ENCODE results near the gene PIP4P1. TPM values are rescaled to one million over a fixed set of nuclear protein-coding genes. Genes with fewer than 3 reads are reported as not detected.

The PIP4P1 gene
- total RNA-seq, 4 donors from 2014 or later: 16.4 to 39.1 (median 22.8) TPM

- H3K4me1 ChIP-seq: no peaks in the 10 kb centered on the region
- H3K27ac ChIP-seq: no peak overlapping the region
- DNase-seq: no peak
- no peaks in the 10 kb centered on the region for H3K9me3 ChIP-seq
- H3K27me3 ChIP-seq: no peaks in the 10 kb centered on the region
- H3K4me3 ChIP-seq: no peak overlapping the region
- intact Hi-C loops (cut with DNase I; ENCODE audit: low total_unique reads): no loop called here
- TF ChIP-seq POLR2A (IDR thresholded peaks at IDR 0.05): no peak
- TF ChIP-seq CTCF (IDR thresholded peaks at IDR 0.05): no peak
- H3K36me3 ChIP-seq: no peaks in the 10 kb centered on the region
These were observed 25.6 kb upstream of the PIP4P1 start for GRCh38 chr14:20486684-20487395.

- H3K4me1 ChIP-seq: no peaks in the 10 kb centered on the region
- no peaks in the 10 kb centered on the region for H3K9me3 ChIP-seq
- H3K4me3 ChIP-seq: no peak overlapping the region
- DNase-seq: no peak
- intact Hi-C loops (cut with DNase I; ENCODE audit: low total_unique reads): no loop called here
- TF ChIP-seq CTCF (IDR thresholded peaks at IDR 0.05) (no peak), POLR2A (IDR thresholded peaks at IDR 0.05) (no peak)
- no peaks in the 10 kb centered on the region for H3K36me3 ChIP-seq
- no peaks in the 10 kb centered on the region for H3K27me3 ChIP-seq
- H3K27ac ChIP-seq: no peak overlapping the region
These were observed 24.7 kb upstream of the PIP4P1 start for GRCh38 chr14:20485900-20486299.

- Histone ChIP-seq H3K36me3 (no peaks in the 10 kb centered on the region), H3K4me3 (no peak overlapping the region), H3K4me1 (no peaks in the 10 kb centered on the region), H3K9me3 (no peaks in the 10 kb centered on the region), H3K27me3 (no peaks in the 10 kb centered on the region), H3K27ac (no peak overlapping the region)
- intact Hi-C loops (cut with DNase I; ENCODE audit: low total_unique reads): no loop called here
- no peak for DNase-seq
- TF ChIP-seq POLR2A (IDR thresholded peaks at IDR 0.05): no peak
- TF ChIP-seq CTCF (IDR thresholded peaks at IDR 0.05): no peak
These were observed 21.1 kb upstream of the PIP4P1 start for GRCh38 chr14:20482382-20482781.

- Histone ChIP-seq H3K4me3 (no peak overlapping the region), H3K4me1 (no peaks in the 10 kb centered on the region), H3K36me3 (no peaks in the 10 kb centered on the region), H3K9me3 (no peaks in the 10 kb centered on the region), H3K27me3 (no peaks in the 10 kb centered on the region), H3K27ac (no peak overlapping the region)
- TF ChIP-seq CTCF (IDR thresholded peaks at IDR 0.05) (no peak), POLR2A (IDR thresholded peaks at IDR 0.05) (no peak)
- intact Hi-C loops (cut with DNase I; ENCODE audit: low total_unique reads): no loop called here
- DNase-seq: no peak
These were observed 17.7 kb upstream of the PIP4P1 start for GRCh38 chr14:20478894-20479293.

GRCh38 chr14:20477211-20477876, 16.1 kb upstream of the PIP4P1 start:
- Histone ChIP-seq H3K9me3 (no peaks in the 10 kb centered on the region), H3K27me3 (no peaks in the 10 kb centered on the region), H3K4me1 (no peaks in the 10 kb centered on the region), H3K4me3 (no peak overlapping the region), H3K27ac (no peak overlapping the region), H3K36me3 (no peaks in the 10 kb centered on the region)
- no peak for TF ChIP-seq CTCF (IDR thresholded peaks at IDR 0.05)
- TF ChIP-seq POLR2A (IDR thresholded peaks at IDR 0.05): no peak
- intact Hi-C loops (cut with DNase I; ENCODE audit: low total_unique reads): no loop called here
- DNase-seq: no peak

All from uterus (tissue), 4 donors.